Smooth muscle cell (in vitro differentiated cells): ENCODE data around the gene RANBP3. TPM values are rescaled to one million over a fixed set of nuclear protein-coding genes. Genes with fewer than 3 reads are reported as not detected.
"Not testable (repeated sequence)": the region's sequence is repeated elsewhere in the genome, so short reads cannot be mapped to it uniquely, and the experiment has no call there.

Experiments
- DNase-seq: peaks from one replicate; lab custom pipeline; 2025; ENCODE audit not compliant: unreplicated experiment; lab: John Stamatoyannopoulos, UW
- H2AFZ ChIP-seq: fragments of 200-600 bp; sonication (generic); 2 replicates; pipeline ENCODE4 v1.6.0; 2016; ENCODE audit warnings: antibody characterized with exemption, low read depth, mild to moderate bottlenecking
- H3F3A ChIP-seq: fragments of 200-600 bp; sonication (generic); 2 replicates; pipeline ENCODE4 v1.6.0; 2017; ENCODE audit warnings: antibody characterized with exemption, low read depth
- H3K27ac ChIP-seq: fragments of 200-600 bp; sonication (generic); 2 replicates; pipeline ENCODE4 v1.5.1; 2016; ENCODE audit warnings: low read depth, mild to moderate bottlenecking
- H3K27me3 ChIP-seq: fragments of 200-600 bp; sonication (generic); 2 replicates; pipeline ENCODE4 v1.6.1; 2016; ENCODE audit warnings: low read depth, mild to moderate bottlenecking
- H3K36me3 ChIP-seq: fragments of 200-600 bp; sonication (generic); 2 replicates; pipeline ENCODE4 v1.5.1; 2016; ENCODE audit warnings: low read depth
- H3K4me1 ChIP-seq: fragments of 200-600 bp; sonication (generic); 2 replicates; pipeline ENCODE4 v1.5.1; 2016; ENCODE audit warnings: low read depth
- H3K4me2 ChIP-seq: fragments of 200-600 bp; sonication (generic); 2 replicates; pipeline ENCODE4 v1.6.0; 2016; ENCODE audit warnings: mild to moderate bottlenecking
- H3K4me3 ChIP-seq: fragments of 200-600 bp; sonication (generic); 2 replicates; pipeline ENCODE4 v1.5.1; 2016; ENCODE audit warnings: mild to moderate bottlenecking
- H3K79me2 ChIP-seq: fragments of 200-600 bp; sonication (generic); 2 replicates; pipeline ENCODE4 v1.6.0; 2016; ENCODE audit warnings: low read depth, mild to moderate bottlenecking
- H3K9ac ChIP-seq: fragments of 200-600 bp; sonication (generic); 2 replicates; pipeline ENCODE4 v1.6.0; 2016; ENCODE audit warnings: low read depth
- H3K9me3 ChIP-seq: fragments of 200-600 bp; sonication (generic); replicated peaks from 2 replicates; pipeline ENCODE4 v1.5.1; 2016; ENCODE audit warnings: low read depth
- H4K20me1 ChIP-seq: fragments of 200-600 bp; sonication (generic); 2 replicates; pipeline ENCODE4 v1.6.0; 2016; ENCODE audit warnings: low read depth
- WGBS: methylation state at CpG from one replicate; pipeline ENCODE4 v1.1.7; 2016; ENCODE audit warnings: low lambda C conversion rate; 5-methylcytosine and 5-hydroxymethylcytosine counted together
- polyA plus RNA-seq: library from polyadenylated mRNA; unstranded; fragments of >200 nt; fragmentation: Nextera tagmentation; extraction: Ambion mirVana; gene quantifications from 2 replicates; pipeline ENCODE4 v1.2.1, GENCODE V29; 2016
- total RNA-seq: library from RNA; depleted of rRNA; stranded (reverse); fragments of >200 nt; gene quantifications from 2 replicates; pipeline ENCODE4 v1.2.3, GENCODE V29; 2014
- TF ChIP-seq, protein P1 (sequence below): fragments of 200-600 bp; sonication (generic); IDR thresholded peaks from 2 replicates; pipeline ENCODE4 v1.5.1; 2017; ENCODE audit warnings: borderline replicate concordance, mild to moderate bottlenecking, antibody characterized with exemption; ENCODE audit not compliant: insufficient read depth, poor library complexity, severe bottlenecking

The RANBP3 gene, protein sequence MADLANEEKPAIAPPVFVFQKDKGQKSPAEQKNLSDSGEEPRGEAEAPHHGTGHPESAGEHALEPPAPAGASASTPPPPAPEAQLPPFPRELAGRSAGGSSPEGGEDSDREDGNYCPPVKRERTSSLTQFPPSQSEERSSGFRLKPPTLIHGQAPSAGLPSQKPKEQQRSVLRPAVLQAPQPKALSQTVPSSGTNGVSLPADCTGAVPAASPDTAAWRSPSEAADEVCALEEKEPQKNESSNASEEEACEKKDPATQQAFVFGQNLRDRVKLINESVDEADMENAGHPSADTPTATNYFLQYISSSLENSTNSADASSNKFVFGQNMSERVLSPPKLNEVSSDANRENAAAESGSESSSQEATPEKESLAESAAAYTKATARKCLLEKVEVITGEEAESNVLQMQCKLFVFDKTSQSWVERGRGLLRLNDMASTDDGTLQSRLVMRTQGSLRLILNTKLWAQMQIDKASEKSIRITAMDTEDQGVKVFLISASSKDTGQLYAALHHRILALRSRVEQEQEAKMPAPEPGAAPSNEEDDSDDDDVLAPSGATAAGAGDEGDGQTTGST
- total RNA-seq = 45.3 and 65.8 TPM in 2 replicates
- polyA plus RNA-seq = 11.7 and 13.4 TPM in 2 replicates

DNA sequence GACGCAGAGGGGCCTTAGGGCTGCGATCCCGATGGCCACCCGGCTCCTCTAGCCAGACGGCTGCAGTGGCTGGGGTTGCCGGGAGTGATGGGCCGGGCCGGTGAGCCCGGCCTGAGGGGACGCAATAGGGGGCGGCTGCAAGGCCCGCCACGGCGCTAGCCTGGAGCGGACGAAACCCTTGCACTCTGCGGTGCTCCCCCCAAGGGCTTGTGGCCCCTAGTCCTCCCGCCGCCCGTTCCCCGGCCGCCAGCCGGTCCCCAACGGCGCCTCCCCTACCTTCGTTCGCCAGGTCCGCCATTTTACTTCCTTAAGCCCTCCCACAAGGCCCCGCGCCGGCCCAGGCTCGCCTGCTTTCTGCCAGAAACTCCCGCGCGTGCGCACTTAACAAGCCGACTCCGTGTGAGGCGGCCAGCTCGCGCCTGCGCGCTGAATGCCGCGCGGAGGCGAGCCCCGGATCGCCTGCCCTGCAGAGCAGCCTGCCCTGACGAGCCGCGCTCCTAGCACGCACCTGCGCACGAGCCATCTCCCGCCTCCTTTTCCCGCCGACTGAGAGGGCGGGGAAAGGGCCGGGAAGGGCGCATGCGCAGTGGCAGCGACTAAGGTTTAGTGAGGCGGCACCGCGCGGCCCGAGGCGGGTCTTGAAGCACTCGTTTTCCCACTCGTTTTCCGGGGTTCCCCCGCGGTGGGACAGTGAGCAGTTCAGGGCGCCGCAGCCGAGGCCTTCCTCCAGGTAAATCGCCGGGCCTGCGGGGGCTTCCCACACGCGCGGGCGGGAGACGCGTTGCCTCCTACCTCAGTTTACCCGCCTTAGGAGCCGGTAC is at the start of gene RANBP3:
Gene RANBP3, minus strand, starts transcription at position 356 of the 821 bp plus-strand sequence. Its CDS starts 58 bp downstream, at position 298.
- peak within 1 kb of the TSS; percentile 83 for H3K27ac ChIP-seq
- TF ChIP-seq, protein P1, sequence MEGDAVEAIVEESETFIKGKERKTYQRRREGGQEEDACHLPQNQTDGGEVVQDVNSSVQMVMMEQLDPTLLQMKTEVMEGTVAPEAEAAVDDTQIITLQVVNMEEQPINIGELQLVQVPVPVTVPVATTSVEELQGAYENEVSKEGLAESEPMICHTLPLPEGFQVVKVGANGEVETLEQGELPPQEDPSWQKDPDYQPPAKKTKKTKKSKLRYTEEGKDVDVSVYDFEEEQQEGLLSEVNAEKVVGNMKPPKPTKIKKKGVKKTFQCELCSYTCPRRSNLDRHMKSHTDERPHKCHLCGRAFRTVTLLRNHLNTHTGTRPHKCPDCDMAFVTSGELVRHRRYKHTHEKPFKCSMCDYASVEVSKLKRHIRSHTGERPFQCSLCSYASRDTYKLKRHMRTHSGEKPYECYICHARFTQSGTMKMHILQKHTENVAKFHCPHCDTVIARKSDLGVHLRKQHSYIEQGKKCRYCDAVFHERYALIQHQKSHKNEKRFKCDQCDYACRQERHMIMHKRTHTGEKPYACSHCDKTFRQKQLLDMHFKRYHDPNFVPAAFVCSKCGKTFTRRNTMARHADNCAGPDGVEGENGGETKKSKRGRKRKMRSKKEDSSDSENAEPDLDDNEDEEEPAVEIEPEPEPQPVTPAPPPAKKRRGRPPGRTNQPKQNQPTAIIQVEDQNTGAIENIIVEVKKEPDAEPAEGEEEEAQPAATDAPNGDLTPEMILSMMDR = no peak
- peak within 1 kb of the TSS; percentile 95 for H3K4me3 ChIP-seq
- no peaks in the 10 kb centered on the region for H3K27me3 ChIP-seq
- H4K20me1 ChIP-seq = peaks cover 42% of the 10 kb centered on the region
- peak within 1 kb of the TSS; percentile 83 for H2AFZ ChIP-seq
- WGBS = 3% methylated on average over 77 of the region's 88 CpGs
- peak within 1 kb of the TSS; percentile 94 for H3K9ac ChIP-seq
- H3K4me1 ChIP-seq = peaks cover 6% of the 10 kb centered on the region
- no peaks in the 10 kb centered on the region for H3F3A ChIP-seq
- H3K9me3 ChIP-seq = no peaks in the 10 kb centered on the region
- peak; percentile 93 for DNase-seq
- no peaks in the 10 kb centered on the region for H3K36me3 ChIP-seq
- peaks cover 60% of the 10 kb centered on the region for H3K79me2 ChIP-seq
- H3K4me2 ChIP-seq = peak within 1 kb of the TSS; percentile 89

DNA sequence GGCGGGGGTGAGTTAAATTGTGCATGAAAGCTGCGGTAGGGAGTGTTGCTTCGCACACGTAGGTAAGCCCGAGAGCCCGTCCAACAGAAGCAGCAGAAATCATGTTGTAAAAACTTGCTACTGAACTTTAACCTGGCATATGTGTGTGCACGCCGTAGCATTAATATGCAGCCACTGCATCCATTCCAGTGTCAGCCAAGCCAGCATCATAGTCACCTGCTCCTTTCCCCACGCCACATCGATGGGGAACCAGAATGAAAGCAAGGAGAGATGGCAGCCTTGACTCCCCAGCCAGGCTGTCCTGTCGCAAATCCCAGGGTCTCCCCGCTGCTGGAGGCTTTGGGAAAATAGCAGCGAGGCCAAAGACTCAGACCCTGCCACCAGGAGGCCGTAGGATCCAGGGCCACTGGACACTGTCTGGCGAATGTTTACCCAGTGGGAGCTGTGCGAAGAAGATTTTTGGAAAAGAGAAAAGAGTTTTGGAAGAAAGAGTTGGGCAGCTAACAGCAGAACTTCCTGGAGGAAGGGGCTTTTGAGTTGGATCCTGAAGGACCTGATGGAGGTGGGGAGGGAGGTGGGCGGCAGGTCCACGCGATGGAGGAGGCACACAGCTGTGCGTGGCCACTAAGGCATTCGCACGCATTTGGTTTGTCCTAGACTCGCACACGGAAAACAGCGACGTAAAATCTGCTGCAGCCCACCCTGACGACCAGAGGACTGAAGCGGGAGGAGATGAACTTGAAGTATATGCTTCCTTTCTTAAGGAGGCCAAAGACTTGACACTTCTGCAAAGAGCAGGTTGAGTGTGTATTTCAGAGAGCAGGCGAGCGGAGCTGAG is 48.7 kb upstream of the RANBP3 start:
- no peaks in the 10 kb centered on the region for H3K79me2 ChIP-seq

DNA sequence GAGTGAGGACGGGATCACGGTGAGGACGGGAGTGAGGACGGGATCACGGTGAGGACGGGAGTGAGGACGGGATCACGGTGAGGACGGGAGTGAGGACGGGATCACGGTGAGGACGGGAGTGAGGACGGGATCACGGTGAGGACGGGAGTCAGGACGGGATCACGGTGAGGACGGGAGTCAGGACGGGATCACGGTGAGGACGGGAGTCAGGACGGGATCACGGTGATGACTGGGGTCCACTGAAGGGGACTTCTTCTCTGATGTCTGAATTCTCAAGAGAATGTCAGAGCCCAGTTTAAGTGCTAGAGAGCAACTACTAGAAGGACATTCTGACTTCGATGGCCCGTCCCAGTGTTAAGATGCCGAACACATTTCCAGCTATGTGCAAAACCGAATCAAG is 46.8 kb upstream of the RANBP3 start:
- H3K27me3 ChIP-seq, H4K20me1 ChIP-seq, H3K4me1 ChIP-seq, H3K79me2 ChIP-seq, H3K9me3 ChIP-seq, H3K36me3 ChIP-seq, H3F3A ChIP-seq, H3K4me2 ChIP-seq, H3K9ac ChIP-seq, H3K27ac ChIP-seq, H3K4me3 ChIP-seq, DNase-seq, H2AFZ ChIP-seq: not testable (repeated sequence)
- WGBS = 98% methylated on average over 22 of the region's 27 CpGs

More for the DNA sequence above, 48.7 kb upstream of the RANBP3 start:
- Histone ChIP-seq H3K27me3 (no peaks in the 10 kb centered on the region), H3K4me3 (no peak overlapping the region), H3K4me2 (no peak overlapping the region), H4K20me1 (no peaks in the 10 kb centered on the region), H3K4me1 (peaks cover 6% of the 10 kb centered on the region), H3K9ac (no peak overlapping the region), H3K27ac (no peak overlapping the region), H3K9me3 (no peaks in the 10 kb centered on the region), H2AFZ (no peak overlapping the region), H3F3A (no peaks in the 10 kb centered on the region), H3K36me3 (no peaks in the 10 kb centered on the region)
- WGBS = 93% methylated on average over 30 of the region's 30 CpGs
- no peak for DNase-seq
- TF ChIP-seq, protein P1 = no peak
